ENCODE measurements around the gene GRIN3B.

The GRIN3B gene

DNA sequence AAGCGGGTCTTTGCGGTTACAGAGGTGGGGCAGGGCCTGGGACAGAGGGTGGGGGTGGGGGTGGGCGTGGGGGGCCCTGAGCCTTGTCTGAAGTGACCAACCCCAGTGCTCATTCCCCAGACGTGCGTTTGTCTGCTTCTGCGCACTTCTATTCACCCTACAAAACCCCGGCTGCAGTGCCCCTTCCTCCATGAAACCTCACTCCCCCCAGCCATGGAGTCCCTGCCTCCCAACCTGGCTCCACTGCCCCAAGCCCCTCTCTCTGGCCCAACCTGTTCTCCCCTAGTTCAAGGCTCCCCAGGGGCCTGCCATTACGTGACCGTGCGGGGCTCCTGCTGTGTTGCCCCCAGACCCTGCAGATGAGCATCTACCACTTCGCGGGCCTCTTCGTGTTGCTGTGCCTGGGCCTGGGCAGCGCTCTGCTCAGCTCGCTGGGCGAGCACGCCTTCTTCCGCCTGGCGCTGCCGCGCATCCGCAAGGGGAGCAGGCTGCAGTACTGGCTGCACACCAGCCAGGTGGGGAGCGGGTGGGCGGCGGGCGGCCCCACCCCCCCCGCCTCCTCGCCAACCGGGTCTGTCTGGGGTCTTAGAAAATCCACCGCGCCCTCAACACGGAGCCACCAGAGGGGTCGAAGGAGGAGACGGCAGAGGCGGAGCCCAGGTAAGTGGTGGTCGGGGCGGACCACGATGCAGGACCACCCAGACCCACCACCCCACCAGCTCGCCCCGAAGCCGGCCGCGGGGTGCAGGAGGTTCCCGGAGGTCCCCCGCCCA lies 8.2 kb downstream of the GRIN3B start:
- DNase-seq: no peak

- DNase-seq: no peak
Measured at GRCh38 chr19:1009041-1009980, 9.1 kb downstream of the GRIN3B start.

DNA sequence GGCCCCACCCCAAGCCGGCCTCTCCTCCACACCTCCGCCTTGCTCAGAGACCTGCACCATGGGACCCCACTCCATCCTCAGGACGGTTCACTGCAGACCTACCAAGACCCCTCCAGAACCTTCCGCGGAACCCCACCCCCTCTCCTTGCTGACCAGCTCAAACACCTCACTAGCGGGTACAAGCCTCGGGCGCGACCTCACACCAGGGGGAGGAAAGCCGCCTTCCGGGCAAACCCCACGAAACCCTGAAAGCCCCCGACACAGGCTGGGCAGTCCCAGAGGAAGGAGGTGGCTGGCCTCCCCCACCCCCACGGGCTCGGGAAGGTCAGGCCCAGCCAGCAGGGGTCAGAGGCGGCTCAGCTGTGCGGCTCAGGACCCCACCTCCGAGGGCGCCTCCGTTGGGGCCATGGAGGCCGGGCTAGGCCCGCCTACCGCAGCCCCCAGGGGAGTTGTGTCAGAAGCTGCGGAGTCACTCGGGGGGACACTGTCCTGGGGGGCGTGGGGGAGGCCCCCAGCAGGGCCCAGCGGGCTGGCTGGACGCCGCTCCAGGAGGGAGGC lies 9.8 kb downstream of the GRIN3B start:
- DNase-seq: no peak

DNA sequence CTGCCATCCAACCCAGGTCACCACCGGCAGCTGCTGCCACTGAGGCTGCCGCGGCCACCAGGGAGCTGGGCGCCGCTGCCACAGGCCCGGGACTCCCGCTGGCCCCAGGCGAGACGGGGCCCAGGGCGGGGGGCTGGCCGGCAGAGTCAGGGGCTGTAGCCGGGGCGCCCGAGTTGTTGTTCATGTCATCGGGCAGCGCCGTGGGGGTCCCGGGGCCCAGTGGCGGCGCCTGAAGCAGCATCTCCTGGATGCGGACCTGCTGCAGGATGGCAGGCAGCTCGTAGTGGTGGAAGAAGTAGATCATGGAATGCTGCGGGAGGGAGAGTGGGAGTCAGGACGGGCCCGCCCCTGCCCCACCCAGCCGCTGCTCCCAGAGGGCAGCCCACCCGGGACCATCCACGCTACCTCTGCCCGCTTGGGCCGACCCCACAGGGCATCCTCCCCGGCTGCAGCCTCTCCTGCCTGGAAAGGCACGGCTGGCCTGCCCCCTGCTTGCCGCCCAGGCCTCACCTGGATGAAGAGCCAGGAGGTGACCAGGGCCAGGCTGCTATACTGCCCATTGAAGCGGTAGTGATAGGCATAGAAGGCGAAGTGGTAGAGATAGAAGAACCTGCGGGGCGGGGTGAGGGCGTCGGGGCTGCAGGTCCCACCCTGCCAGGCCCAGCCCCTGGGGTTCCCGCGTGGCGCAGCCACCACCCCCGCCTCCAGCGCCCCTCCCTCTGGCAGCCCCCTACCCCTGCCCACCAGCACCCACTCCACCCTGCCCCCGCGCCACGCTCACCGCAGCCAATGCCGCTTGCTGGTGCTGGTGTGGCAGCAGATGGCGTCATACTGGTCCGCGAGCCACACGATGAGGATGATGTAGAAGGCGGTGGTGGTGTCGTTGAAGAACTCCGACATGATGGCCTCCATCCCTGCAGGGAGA lies 10.6 kb downstream of the GRIN3B start:
- no peak for DNase-seq

DNA sequence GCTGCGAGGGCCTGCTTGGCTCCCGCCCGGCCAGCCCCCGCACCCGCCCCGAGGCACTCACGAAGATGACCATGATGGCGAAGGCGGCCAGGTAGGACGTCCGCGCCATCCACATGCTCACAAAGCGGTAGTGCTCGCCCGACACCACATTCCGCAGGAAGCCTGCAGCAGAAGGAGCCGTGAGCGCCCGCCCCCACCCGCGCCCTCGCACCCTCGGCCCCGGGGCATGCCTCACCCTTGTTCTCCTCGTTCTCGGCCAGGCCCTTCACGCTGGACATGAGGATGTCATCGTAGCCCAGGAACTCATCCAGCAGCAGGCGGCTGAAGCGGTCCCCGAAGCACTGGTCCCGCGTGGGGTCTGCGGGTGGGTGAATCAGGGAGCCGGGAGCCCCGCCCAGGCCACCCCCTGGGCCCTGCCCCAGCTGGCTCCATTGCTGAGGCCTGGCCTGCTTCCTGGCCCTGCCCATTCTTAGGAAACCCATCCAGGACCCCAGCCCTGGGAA lies 11.7 kb downstream of the GRIN3B start:
- no peak for DNase-seq

GRCh38 chr19:1012334-1012733 lies 12.1 kb downstream of the GRIN3B start:
- DNase-seq: no peak

- DNase-seq: no peak
Measured at GRCh38 chr19:1013218-1013617, 13.0 kb downstream of the GRIN3B start.

DNA sequence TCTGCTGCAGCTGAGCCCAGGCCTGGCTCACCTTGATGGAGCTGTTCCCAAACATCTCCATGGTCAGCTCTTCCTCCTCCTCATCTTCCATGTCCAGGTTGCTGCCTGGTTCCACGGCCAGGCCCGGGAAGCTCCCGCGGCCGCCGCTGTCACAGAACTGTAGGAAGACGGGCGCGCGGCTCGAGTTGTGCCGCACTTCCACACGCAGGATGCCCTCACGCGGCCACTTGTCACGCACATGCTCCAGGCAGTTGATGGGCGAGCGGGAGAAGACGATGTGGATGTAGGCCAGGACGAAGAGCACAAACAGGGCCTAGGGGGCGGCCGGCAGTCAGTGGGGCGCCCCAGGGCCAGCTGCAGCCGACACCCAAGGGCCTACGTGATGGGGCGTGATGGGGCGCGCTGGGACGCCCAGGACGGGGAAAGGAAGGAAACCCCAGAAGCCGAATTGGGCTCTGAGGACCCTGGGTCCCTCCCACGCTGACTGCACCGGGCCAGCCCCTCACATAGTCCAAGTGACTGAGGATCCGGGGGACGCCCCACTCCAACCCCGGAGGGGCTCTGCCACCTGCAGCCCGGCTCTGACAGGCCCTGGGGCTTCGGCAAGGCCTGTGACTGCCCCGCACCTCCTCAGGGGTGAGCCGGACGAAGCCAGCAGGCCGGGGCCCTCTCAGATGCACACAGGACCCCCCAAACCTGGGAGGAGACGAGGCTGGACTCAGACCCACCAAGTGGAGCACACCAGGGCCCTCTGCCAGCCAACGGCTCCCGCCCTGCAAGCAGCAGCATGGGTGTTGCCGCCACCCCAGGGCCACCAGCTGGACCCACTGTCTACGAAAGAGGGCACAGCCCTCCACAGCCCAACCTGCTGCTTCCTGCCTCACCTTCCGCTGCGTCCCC lies 14.2 kb downstream of the GRIN3B start:
- DNase-seq: no peak

DNA sequence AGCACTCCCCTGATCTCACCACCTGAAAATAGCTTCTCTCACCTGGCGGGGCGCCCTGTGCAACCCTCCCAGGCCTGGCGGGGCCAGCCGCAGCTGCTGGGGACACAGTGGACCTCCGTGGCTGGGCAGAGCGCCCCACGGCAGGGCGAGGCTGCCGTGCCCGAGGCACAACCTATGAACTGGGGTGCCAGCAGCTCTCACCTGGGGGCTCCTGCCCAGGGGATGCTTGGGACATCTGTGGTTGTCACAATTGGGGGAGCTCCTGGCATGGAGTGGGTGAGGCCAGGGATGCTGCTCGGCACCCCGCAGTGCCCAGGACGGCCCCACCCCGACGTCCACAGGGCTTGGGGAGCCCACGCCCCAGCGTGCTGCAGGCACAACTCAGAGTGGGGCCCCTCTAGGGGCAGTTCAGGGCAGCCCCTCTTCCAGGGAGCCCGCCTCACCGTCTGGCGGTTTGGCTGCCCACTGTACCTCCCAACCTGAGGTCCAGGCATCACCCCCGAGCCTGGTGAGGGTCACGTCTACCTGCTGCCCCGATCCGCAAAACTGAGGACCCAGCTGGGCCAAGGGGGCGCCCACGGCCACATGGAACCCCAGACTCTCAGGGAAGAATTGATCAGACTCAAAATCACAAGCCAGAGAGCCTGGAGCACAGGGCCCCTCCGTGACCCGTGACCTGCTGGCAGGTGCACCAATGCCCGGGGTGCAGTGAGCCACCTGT lies 15.0 kb downstream of the GRIN3B start:
- DNase-seq: no peak

DNA sequence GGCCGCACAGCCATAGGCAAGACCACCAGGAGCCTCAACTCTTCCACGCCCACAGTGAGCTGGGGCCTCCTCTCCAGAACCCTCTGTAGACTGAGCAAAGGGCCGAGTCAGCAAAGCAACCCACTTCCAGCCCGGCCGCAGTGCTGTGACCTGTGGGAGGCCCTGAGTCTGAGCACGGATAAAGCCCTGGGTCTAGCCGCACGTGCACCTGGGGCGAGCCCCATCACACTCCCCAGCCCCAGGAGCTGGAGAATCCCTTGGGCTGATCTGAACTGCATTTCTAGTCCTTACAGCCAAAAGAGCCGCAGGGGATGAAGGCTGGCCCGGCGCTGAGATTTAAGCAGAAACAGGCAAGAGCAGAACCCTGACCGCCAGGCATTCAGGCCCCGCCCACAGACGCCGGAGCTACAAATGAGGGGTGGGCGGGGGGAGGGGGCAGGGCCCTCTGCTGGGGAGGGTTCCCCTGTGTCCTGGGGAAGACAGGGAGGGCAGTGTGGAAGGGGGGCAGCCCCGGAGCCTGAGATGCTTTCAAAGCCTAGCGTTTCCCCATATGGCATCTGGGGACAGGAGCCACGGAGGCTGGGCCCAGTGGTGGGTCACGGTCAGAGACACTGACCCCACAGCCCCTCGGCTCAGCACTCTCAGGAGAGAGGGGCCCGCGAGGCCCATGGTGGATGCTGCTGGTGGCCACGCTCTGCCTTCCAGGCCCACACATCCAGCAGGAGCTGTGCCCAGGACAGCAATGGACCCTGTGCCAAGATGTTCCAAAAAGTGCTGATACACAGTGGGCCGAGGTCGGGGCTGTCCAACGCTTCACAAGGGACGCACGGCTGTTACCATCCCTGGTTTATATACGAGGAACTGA lies 15.8 kb downstream of the GRIN3B start:
- DNase-seq: no peak

- DNase-seq: no peak
Measured at GRCh38 chr19:1016647-1017114, 16.5 kb downstream of the GRIN3B start.

DNA sequence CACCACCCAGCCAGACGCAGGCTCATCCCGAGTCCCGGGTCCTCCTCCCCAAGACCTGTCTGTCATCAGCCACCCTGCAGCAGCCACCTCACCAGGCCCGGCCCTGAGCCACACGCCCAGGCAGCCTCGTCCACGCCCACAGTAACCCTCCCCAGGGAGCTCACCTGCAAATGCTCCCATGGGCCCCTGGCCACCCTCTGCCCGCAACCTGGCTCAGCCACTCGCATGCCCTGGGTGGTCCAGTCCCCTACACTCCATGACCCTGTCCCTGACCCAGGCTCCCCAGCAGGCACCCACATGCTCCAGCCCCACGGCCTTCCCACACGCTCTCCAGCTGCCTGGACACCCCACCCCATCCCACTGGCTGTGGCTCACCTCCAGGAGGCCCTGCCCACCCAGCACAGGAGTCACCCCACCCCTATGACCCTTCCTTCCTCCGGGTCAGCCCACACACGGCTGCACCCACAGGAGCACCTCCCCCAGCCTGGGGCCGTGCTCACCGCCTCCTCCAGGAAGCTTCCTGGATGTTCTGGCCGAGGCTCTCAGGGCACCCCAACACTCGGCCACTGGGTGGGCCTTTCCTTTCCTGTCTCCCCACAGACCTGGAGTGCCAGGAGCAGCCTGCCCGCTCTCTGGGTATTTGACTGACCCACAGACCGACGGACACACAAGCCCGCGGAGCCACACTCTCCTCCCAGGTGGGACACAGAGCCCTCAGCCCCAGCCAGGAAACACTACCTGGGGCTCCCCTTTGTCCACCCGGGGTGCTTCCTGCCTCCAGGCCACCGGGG lies 17.1 kb downstream of the GRIN3B start:
- DNase-seq: no peak

DNA sequence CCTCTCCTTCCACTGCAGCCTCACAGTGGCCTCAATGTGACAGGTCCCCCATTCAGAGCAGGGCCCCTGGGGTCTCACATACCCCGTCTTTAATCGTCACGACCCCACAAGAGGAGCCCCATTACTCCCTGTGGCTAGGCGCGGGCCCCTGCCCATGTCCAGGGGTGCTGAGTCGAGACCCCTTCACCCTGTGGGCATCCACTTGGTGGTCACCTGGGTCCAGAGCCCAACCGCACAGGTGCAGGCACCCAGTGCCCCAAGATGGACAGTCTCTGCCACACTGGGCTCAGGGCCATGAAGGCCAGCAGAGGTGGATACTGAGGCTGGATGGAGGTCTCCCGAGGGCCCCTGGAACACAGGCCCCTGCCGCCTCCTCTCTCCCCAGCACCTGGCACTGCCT lies 17.7 kb downstream of the GRIN3B start:
- DNase-seq: no peak

DNA sequence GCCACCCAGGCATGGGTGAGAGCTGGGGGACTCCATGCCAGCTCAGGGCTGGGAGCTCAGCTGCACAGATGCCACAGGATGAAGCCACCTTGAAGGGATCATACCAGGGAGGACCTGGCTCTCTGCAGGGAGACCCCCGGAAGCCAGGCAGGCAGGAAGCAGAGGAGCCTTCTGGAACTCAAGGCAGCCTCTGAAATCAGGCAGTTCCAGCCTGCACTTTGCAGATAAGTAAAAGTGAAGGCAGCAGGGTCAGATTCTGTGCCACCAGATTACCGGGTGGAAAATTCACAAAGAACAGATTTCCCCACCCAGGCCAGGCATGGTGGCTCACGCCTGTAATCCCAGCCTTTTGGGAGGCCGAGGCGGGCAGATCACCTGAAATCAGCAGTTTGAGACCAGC lies 18.2 kb downstream of the GRIN3B start:
- no peak for DNase-seq

GRCh38 chr19:1018932-1019615 lies 18.9 kb downstream of the GRIN3B start:
- DNase-seq: no peak

DNA sequence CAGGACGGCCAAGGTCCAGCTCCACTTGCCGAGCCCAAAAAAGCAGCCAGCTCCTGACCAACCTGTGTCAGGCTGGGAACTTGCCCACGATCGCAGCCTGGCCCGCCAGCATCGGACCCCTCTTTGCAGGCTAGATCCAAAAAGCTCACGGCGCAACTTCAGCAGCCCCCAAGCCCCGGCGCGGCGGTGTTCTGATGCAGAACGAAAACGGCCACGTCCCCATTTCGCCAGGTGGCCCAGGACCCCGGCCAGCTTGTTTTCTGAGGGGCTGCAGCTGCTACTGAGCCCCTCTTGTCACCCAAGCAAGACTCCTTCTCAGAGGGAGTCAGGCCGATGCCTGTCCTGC lies 19.4 kb downstream of the GRIN3B start:
- DNase-seq: no peak

- peak; percentile 24 for DNase-seq
Measured at GRCh38 chr19:1019980-1020867, 20.0 kb downstream of the GRIN3B start.
